MM.1S (cell line): ENCODE measurements around the gene BACH2.
"Not testable (repeated sequence)": the region's sequence is repeated elsewhere in the genome, so short reads cannot be mapped to it uniquely, and the experiment has no call there.

Source experiments
- DNase-seq: peaks from one replicate; pipeline ENCODE4 v3.0.0-alpha.2; 2015
- H2AFZ ChIP-seq: fragments of 300-600 bp; sonication (generic); 2 replicates; pipeline ENCODE4 v1.6.0; 2016; ENCODE audit warnings: antibody characterized with exemption, low read length
- H3F3A ChIP-seq: fragments of 300-600 bp; sonication (generic); 2 replicates; pipeline ENCODE4 v1.6.1; 2016; ENCODE audit warnings: mild to moderate bottlenecking, antibody characterized with exemption, low read length, moderate library complexity, mixed read lengths; ENCODE audit not compliant: insufficient read depth
- H3K27ac ChIP-seq: fragments of 300-600 bp; sonication (generic); 2 replicates; pipeline ENCODE4 v1.5.1; 2016; ENCODE audit warnings: mild to moderate bottlenecking, low read length
- H3K27me3 ChIP-seq: fragments of 300-600 bp; sonication (generic); replicated peaks from 2 replicates; pipeline ENCODE4 v1.6.0; 2016; ENCODE audit warnings: low read length; ENCODE audit not compliant: insufficient read depth
- H3K36me3 ChIP-seq: fragments of 300-600 bp; sonication (generic); replicated peaks from 2 replicates; pipeline ENCODE4 v1.6.1; 2016; ENCODE audit warnings: mild to moderate bottlenecking, low read length, mixed read lengths; ENCODE audit not compliant: insufficient read depth
- H3K4me1 ChIP-seq: fragments of 300-600 bp; sonication (generic); 2 replicates; pipeline ENCODE4 v1.6.1; 2016; ENCODE audit warnings: low read length, mixed read lengths
- H3K4me2 ChIP-seq: fragments of 300-600 bp; sonication (generic); 2 replicates; pipeline ENCODE4 v1.6.0; 2016; ENCODE audit warnings: low read depth, low read length
- H3K4me3 ChIP-seq: fragments of 300-600 bp; sonication (generic); 2 replicates; pipeline ENCODE4 v1.5.1; 2016; ENCODE audit warnings: low read length, mixed read lengths
- H3K79me2 ChIP-seq: fragments of 300-600 bp; sonication (generic); 2 replicates; pipeline ENCODE4 v1.6.1; 2016; ENCODE audit warnings: mixed run types, low read length, mixed read lengths
- H3K9ac ChIP-seq: fragments of 300-600 bp; sonication (generic); 2 replicates; pipeline ENCODE4 v1.6.1; 2016; ENCODE audit warnings: low read length, mixed read lengths
- H3K9me2 ChIP-seq: fragments of 300-600 bp; sonication (generic); replicated peaks from 2 replicates; pipeline ENCODE4 v1.6.1; 2016; ENCODE audit warnings: mild to moderate bottlenecking, low read length, mixed read lengths; ENCODE audit not compliant: insufficient read depth
- H3K9me3 ChIP-seq: fragments of 300-600 bp; sonication (generic); replicated peaks from 2 replicates; pipeline ENCODE4 v1.6.1; 2016; ENCODE audit warnings: mild to moderate bottlenecking, low read length, mixed read lengths; ENCODE audit not compliant: insufficient read depth
- H4K20me1 ChIP-seq: fragments of 300-600 bp; sonication (generic); 2 replicates; pipeline ENCODE4 v1.6.1; 2016; ENCODE audit warnings: mild to moderate bottlenecking, low read length, moderate library complexity, mixed read lengths; ENCODE audit not compliant: insufficient read depth
- EZH2 ChIP-seq: fragments of 300-600 bp; sonication (generic); optimal IDR thresholded peaks from 2 replicates; pipeline ENCODE3; 2017; ENCODE audit warnings: low read depth, mild to moderate bottlenecking, antibody characterized with exemption, low read length, mixed read lengths
- EZH2phosphoT487 ChIP-seq: fragments of 300-600 bp; sonication (generic); IDR thresholded peaks from 2 replicates; pipeline ENCODE4 v1.6.1; 2018; ENCODE audit warnings: antibody characterized with exemption, low read length
- TF ChIP-seq, protein P1 (sequence below): fragments of 300-600 bp; sonication (generic); IDR thresholded peaks from 2 replicates; pipeline ENCODE4 v1.5.1; 2016; ENCODE audit warnings: antibody characterized with exemption, low read length, mixed read lengths

BACH2 gene

DNA sequence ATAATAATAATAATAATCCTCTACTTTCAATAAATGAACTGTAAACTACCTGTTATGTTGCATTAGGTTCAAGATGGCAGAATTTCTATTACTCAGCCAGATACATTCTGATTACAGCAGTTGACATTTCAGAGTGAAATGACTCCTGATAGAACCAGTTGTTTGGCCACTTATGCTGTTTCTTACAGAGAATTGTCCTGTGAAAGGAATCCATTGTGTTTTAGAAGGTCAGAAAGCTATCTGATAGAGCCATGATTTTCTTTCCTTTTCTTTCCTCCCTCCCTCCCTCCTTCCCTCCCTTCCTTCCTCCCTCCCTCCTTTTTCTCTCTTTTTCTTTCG lies 385.8 kb downstream of the BACH2 start:
- Histone ChIP-seq H4K20me1 (no peaks in the 10 kb centered on the region), H3K27ac (no peak overlapping the region), H3K36me3 (no peaks in the 10 kb centered on the region), H3K9ac (no peak overlapping the region), H3K4me2 (no peak overlapping the region), H3F3A (no peaks in the 10 kb centered on the region), H3K79me2 (no peaks in the 10 kb centered on the region), H3K4me1 (no peaks in the 10 kb centered on the region), H3K4me3 (no peak overlapping the region), H3K9me3 (no peaks in the 10 kb centered on the region), H3K9me2 (no peaks in the 10 kb centered on the region), H3K27me3 (no peaks in the 10 kb centered on the region), H2AFZ (no peak overlapping the region)
- no peak for DNase-seq
- TF ChIP-seq EZH2phosphoT487 (no peak), EZH2 (no peak)
- TF ChIP-seq, protein P1, sequence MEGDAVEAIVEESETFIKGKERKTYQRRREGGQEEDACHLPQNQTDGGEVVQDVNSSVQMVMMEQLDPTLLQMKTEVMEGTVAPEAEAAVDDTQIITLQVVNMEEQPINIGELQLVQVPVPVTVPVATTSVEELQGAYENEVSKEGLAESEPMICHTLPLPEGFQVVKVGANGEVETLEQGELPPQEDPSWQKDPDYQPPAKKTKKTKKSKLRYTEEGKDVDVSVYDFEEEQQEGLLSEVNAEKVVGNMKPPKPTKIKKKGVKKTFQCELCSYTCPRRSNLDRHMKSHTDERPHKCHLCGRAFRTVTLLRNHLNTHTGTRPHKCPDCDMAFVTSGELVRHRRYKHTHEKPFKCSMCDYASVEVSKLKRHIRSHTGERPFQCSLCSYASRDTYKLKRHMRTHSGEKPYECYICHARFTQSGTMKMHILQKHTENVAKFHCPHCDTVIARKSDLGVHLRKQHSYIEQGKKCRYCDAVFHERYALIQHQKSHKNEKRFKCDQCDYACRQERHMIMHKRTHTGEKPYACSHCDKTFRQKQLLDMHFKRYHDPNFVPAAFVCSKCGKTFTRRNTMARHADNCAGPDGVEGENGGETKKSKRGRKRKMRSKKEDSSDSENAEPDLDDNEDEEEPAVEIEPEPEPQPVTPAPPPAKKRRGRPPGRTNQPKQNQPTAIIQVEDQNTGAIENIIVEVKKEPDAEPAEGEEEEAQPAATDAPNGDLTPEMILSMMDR, result no peak

DNA sequence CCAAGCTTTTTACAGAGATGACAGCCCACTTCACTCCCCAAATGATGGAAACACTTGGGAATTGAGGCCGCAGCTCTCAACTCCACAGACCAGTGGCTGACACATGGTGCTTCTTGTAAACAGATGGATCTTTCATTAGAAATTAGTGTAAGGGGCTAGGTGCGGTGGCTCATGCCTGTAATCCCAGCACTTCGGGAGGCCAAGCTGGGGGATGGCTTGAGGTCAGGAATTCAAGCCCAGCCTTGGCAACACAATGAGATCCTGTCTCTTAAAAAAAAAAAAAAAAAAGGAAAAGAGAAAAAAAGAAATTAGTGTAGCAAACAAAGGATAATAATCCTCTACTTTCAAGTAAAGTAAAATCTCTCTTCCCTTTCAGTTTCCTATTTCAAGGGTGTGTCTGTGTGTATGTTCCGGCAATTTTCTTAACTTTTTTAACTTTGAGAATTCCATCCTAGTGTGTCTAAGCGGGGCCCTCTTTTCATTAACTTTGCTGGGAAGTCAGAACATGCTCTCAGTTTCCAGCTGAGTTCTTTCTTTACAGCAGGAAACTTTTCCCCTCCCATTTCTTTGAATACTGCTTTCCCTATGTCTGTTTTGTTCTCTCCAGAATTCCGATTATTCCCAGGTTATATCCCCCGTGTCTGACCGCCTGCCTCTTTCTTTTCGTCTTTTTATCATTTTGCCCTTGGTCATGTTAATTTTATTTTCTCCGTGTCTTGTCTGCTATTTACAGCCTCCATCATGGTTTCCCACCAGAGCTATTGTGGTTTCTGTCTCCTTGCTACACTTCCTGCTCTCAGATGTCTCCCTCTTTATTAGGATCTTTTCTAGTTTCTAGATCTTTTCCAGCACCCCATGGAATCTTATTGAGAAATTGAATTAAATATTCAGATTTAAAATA lies 386.4 kb downstream of the BACH2 start:
- H3K4me3 ChIP-seq, H3F3A ChIP-seq, DNase-seq, H3K79me2 ChIP-seq, H3K36me3 ChIP-seq, H4K20me1 ChIP-seq, H3K4me2 ChIP-seq, H3K27ac ChIP-seq, H3K9me3 ChIP-seq, H2AFZ ChIP-seq, H3K4me1 ChIP-seq, H3K9ac ChIP-seq, H3K27me3 ChIP-seq, H3K9me2 ChIP-seq: not testable (repeated sequence)

DNA sequence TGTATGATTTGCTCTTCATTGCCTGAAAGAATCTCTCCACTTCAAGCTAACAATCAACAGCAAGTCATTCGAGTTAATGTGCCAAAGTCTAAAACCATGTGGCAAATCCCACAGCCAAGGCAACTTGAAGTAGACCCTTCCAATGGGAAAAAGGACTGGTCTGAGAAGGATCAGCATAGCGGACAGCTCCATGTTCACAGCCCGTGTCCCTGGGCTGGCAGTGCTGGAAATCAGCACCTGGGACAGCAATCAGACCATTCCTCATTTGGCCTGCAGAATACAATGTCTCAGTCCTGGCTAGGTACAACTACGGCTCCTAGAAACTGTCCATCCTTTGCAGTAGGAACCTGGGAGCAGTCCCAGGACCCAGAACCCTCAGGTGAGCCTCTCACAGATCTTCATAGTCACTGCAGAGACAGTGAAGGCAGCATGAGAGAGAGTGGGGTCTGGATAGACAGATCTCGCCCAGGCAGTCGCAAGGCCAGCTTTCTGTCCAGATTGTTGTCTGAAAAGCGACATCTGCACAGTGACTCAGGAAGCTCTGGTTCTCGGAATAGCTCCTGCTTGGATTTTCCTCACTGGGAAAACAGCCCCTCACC lies 401.3 kb downstream of the BACH2 start:
- Histone ChIP-seq H3K9me2 (no peaks in the 10 kb centered on the region), H2AFZ (no peak overlapping the region), H3K9ac (no peak overlapping the region), H3K36me3 (no peaks in the 10 kb centered on the region), H3K79me2 (no peaks in the 10 kb centered on the region), H3K4me1 (no peaks in the 10 kb centered on the region), H3K27me3 (no peaks in the 10 kb centered on the region), H3K4me3 (no peak overlapping the region), H4K20me1 (no peaks in the 10 kb centered on the region), H3K9me3 (no peaks in the 10 kb centered on the region), H3K4me2 (no peak overlapping the region), H3F3A (no peaks in the 10 kb centered on the region), H3K27ac (no peak overlapping the region)
- TF ChIP-seq, protein P1, result no peak
- TF ChIP-seq EZH2, result no peak
- no peak for TF ChIP-seq EZH2phosphoT487
- no peak for DNase-seq

DNA sequence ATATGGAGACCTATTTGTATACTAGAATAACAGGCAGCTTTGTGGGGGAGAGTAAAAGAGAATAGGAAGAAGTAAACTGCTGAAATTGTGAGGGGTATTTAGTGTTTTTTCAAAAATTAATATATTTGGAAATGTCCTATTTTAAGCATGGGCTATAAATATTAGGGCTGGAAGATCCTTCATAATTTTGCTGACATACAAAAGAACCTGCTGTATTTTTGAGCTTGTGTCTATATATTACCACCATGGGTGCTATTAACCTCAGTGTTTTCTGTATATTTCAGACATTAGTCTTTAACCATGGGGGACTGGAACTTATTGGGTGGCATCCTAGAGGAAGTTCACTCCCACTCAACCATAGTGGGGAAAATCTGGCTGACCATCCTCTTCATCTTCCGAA lies 402.5 kb downstream of the BACH2 start, which contains the start of gene GJA10:
Gene GJA10 (plus strand): TSS at position 301 of the 400 bp plus-strand sequence. CDS start 0 bp downstream, at position 301.
- Histone ChIP-seq H3K79me2 (no peaks in the 10 kb centered on the region), H3K27me3 (no peaks in the 10 kb centered on the region), H3K9me2 (no peaks in the 10 kb centered on the region), H4K20me1 (no peaks in the 10 kb centered on the region), H3K9me3 (no peaks in the 10 kb centered on the region), H3K27ac (no peak within 1 kb of the TSS), H3K4me1 (no peaks in the 10 kb centered on the region), H3K36me3 (no peaks in the 10 kb centered on the region), H3K4me2 (no peak within 1 kb of the TSS), H3F3A (no peaks in the 10 kb centered on the region), H3K4me3 (no peak within 1 kb of the TSS), H2AFZ (no peak within 1 kb of the TSS), H3K9ac (no peak within 1 kb of the TSS)
- TF ChIP-seq, protein P1, result no peak
- TF ChIP-seq EZH2, result no peak
- no peak for TF ChIP-seq EZH2phosphoT487
- DNase-seq, result no peak

DNA sequence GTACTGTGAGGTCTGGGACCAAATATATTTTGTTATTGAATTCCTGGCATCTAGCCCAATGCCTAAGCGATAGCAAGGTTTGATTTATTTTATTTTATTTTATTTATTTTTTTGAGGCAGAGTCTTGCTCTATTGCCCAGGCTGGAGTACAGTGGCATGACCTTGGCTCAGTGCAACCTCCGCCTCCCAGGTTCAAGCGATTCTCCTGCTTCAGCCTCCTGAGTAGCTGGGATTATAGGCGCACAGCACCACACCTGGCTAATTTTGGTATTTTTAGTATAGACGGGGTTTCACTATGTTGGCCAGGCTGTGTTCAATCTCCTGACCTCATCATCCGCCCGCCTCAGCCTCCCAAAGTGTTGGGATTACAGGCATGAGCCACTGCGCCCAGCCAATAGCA lies 404.1 kb downstream of the BACH2 start:
- not testable (repeated sequence) for H4K20me1 ChIP-seq, H3K4me2 ChIP-seq, H3K36me3 ChIP-seq, H3K9me3 ChIP-seq, H3K4me3 ChIP-seq, H3K4me1 ChIP-seq, H3K79me2 ChIP-seq, H3K9ac ChIP-seq, H3F3A ChIP-seq, H3K27ac ChIP-seq, DNase-seq, H2AFZ ChIP-seq, H3K9me2 ChIP-seq, H3K27me3 ChIP-seq
